ENCODE measurements around the gene KRTAP4-7. TPM values are rescaled to one million over a fixed set of nuclear protein-coding genes. Genes with fewer than 3 reads are reported as not detected.
"Not testable (repeated sequence)": the region's sequence is repeated elsewhere in the genome, so short reads cannot be mapped to it uniquely, and the experiment has no call there.

The KRTAP4-7 gene
- total RNA-seq, 2 donors from 2014 or later, result not detected

DNA sequence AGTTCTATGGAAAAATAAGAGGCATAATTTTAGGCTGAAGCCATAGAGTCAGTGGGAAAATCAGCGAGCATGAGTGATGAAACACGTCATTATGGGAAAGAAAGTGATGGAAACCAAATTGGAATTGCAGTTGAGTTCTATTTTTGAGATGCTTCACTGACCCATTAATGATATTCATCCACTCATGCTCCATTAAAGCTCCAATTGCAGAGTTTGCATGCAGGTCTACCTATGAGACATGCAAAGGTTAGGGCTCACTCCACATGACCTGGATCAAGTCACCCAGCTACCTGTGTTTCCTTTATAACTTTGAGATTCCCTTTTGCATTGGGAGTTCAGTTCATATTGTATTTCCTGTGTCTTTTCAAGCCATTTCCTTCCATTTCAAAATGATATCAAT lies 10.3 kb upstream of the KRTAP4-7 start:
- no peak for DNase-seq
- 89 to 95% methylated on average over 2 of the region's 2 CpGs for WGBS, 2 experiments (ENCODE audit: insufficient coverage in 1 of 2, insufficient read length in 1 of 2)

DNA sequence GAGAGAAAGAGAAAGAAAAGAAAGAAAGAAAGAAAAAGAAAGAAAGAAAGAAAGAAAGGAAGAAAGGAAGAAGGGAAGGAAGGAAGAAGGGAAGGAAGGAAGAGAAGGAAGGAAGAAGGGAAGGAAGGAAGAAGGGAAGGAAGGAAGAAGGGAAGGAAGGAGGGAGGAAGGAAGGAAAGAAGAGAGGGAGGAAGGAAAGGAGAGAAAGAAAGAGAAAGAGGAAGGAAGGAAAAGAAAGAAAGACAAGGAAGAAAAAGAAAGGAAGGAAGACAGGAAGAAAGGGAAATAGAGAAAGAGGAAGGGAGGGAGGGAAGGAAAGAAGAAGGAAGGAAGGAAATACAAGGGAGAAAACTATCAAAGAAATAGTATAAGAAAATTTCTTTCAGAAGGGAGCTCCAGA lies 7.2 kb upstream of the KRTAP4-7 start:
- H3K9me3 Mint-ChIP-seq, result no peaks in the 10 kb centered on the region
- Histone ChIP-seq H3K27ac (ENCODE audit: low read depth, low read length) (no peak overlapping the region), H3K4me1 (ENCODE audit: control insufficient read depth, insufficient read depth, low read length) (no peaks in the 10 kb centered on the region), H3K9ac (ENCODE audit: extremely low read depth, low read length, poor library complexity, severe bottlenecking) (no peak overlapping the region), H3K9me3 (ENCODE audit: control insufficient read depth, low read length) (no peaks in the 10 kb centered on the region), H3K4me3 (ENCODE audit: low read length) (no peak overlapping the region), H3K36me3 (ENCODE audit: control insufficient read depth, insufficient read depth, low read length) (no peaks in the 10 kb centered on the region), H3K27me3 (ENCODE audit: control insufficient read depth, insufficient read depth, low read length, poor library complexity, severe bottlenecking) (no peaks in the 10 kb centered on the region)
- no peak for DNase-seq
- no peak overlapping the region for H3K4me3 Mint-ChIP-seq
- H3K27ac Mint-ChIP-seq, result no peak overlapping the region
- peaks cover 5% of the 10 kb centered on the region for H3K27me3 Mint-ChIP-seq (ENCODE audit: insufficient read depth)
- H3K36me3 Mint-ChIP-seq (ENCODE audit: low read depth), result no peaks in the 10 kb centered on the region
- H3K4me1 Mint-ChIP-seq, result no peaks in the 10 kb centered on the region
- TF ChIP-seq, protein P1, sequence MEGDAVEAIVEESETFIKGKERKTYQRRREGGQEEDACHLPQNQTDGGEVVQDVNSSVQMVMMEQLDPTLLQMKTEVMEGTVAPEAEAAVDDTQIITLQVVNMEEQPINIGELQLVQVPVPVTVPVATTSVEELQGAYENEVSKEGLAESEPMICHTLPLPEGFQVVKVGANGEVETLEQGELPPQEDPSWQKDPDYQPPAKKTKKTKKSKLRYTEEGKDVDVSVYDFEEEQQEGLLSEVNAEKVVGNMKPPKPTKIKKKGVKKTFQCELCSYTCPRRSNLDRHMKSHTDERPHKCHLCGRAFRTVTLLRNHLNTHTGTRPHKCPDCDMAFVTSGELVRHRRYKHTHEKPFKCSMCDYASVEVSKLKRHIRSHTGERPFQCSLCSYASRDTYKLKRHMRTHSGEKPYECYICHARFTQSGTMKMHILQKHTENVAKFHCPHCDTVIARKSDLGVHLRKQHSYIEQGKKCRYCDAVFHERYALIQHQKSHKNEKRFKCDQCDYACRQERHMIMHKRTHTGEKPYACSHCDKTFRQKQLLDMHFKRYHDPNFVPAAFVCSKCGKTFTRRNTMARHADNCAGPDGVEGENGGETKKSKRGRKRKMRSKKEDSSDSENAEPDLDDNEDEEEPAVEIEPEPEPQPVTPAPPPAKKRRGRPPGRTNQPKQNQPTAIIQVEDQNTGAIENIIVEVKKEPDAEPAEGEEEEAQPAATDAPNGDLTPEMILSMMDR (conservative IDR thresholded peaks at IDR 0.05), result no peak

More for the DNA sequence above, 10.3 kb upstream of the KRTAP4-7 start:
- Histone ChIP-seq H3K27ac (ENCODE audit: low read depth, low read length) (no peak overlapping the region), H3K9ac (ENCODE audit: extremely low read depth, low read length, poor library complexity, severe bottlenecking) (no peak overlapping the region), H3K27me3 (ENCODE audit: control insufficient read depth, insufficient read depth, low read length, poor library complexity, severe bottlenecking) (no peaks in the 10 kb centered on the region), H3K4me1 (ENCODE audit: control insufficient read depth, insufficient read depth, low read length) (no peaks in the 10 kb centered on the region), H3K9me3 (ENCODE audit: control insufficient read depth, low read length) (no peaks in the 10 kb centered on the region), H3K4me3 (ENCODE audit: low read length) (no peak overlapping the region), H3K36me3 (ENCODE audit: control insufficient read depth, insufficient read depth, low read length) (no peaks in the 10 kb centered on the region)
- Mint-ChIP-seq H3K4me1 (no peaks in the 10 kb centered on the region), H3K9me3 (no peaks in the 10 kb centered on the region), H3K4me3 (no peak overlapping the region), H3K27ac (no peak overlapping the region), H3K27me3 (ENCODE audit: insufficient read depth) (peaks cover 5% of the 10 kb centered on the region), H3K36me3 (ENCODE audit: low read depth) (no peaks in the 10 kb centered on the region)
- TF ChIP-seq, protein P1 (conservative IDR thresholded peaks at IDR 0.05), result no peak

DNA sequence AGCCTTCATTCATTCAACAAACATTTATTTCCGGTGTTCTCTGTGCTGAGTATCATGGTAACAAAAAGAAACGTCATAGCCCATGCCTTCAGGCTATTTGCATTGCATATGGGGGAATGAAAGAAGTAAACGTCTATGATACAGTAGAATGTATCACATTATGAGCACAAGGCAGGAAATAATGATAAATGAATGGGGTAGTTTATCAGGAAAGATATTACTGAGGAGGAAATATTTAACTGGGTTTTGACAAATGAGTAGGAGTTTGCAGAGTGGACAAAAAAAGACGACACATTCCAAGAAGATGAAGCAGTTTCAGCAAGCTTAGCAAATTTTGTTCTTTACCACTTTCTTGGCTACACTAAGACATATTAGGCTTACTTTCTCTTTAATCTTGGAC lies 1.3 kb upstream of the KRTAP4-7 start:
- no peak overlapping the region for H3K4me3 ChIP-seq (ENCODE audit: low read length)
- Mint-ChIP-seq H3K9me3 (peaks cover 2% of the 10 kb centered on the region), H3K27me3 (ENCODE audit: insufficient read depth) (peaks cover 2% of the 10 kb centered on the region), H3K4me1 (no peaks in the 10 kb centered on the region), H3K4me3 (no peak overlapping the region), H3K36me3 (ENCODE audit: low read depth) (no peaks in the 10 kb centered on the region), H3K27ac (no peak overlapping the region)
- no peaks in the 10 kb centered on the region for H3K36me3 ChIP-seq (ENCODE audit: control insufficient read depth, insufficient read depth, low read length)
- 78 to 87% methylated on average over 2 to 4 of the region's 4 CpGs for WGBS, 2 experiments (ENCODE audit: insufficient coverage in 1 of 2, insufficient read length in 1 of 2)
- H3K4me1 ChIP-seq (ENCODE audit: control insufficient read depth, insufficient read depth, low read length), result no peaks in the 10 kb centered on the region
- no peak overlapping the region for H3K9ac ChIP-seq (ENCODE audit: extremely low read depth, low read length, poor library complexity, severe bottlenecking)
- no peaks in the 10 kb centered on the region for H3K27me3 ChIP-seq (ENCODE audit: control insufficient read depth, insufficient read depth, low read length, poor library complexity, severe bottlenecking)
- TF ChIP-seq, protein P1 (conservative IDR thresholded peaks at IDR 0.05), result no peak
- H3K9me3 ChIP-seq (ENCODE audit: control insufficient read depth, low read length), result no peaks in the 10 kb centered on the region
- DNase-seq, result no peak
- no peak overlapping the region for H3K27ac ChIP-seq (ENCODE audit: low read depth, low read length)

DNA sequence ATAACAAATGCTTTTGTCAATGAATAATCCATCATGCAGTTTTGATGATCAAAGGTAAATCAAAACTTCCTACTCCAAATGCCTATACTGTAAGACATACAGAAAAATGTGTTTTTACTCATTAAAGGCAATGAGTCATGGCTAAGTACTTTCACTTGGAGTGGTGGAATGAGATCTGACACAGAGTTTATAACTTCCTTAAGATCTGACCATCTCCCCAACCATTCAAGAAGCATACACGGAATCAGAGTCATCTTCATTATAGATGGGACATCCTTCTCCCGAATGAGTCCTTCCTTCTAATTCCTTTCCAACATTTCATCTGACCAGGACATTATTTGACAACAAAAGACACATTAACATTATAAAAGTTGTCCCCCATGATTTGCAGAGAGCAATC lies 523 bp upstream of the KRTAP4-7 start:
- not testable (repeated sequence) for H3K9me3 ChIP-seq (ENCODE audit: control insufficient read depth, low read length); H3K4me3 Mint-ChIP-seq; H3K27ac ChIP-seq (ENCODE audit: low read depth, low read length); H3K9ac ChIP-seq (ENCODE audit: extremely low read depth, low read length, poor library complexity, severe bottlenecking); H3K9me3 Mint-ChIP-seq; H3K4me1 Mint-ChIP-seq; H3K4me1 ChIP-seq (ENCODE audit: control insufficient read depth, insufficient read depth, low read length); DNase-seq; H3K4me3 ChIP-seq (ENCODE audit: low read length); H3K36me3 Mint-ChIP-seq (ENCODE audit: low read depth); H3K27me3 Mint-ChIP-seq (ENCODE audit: insufficient read depth); H3K27me3 ChIP-seq (ENCODE audit: control insufficient read depth, insufficient read depth, low read length, poor library complexity, severe bottlenecking); H3K36me3 ChIP-seq (ENCODE audit: control insufficient read depth, insufficient read depth, low read length); H3K27ac Mint-ChIP-seq
- WGBS, 2 experiments (ENCODE audit: insufficient coverage in 1 of 2, insufficient read length in 1 of 2), result 40 to 67% methylated on average over 1 of the region's 2 CpGs

DNA sequence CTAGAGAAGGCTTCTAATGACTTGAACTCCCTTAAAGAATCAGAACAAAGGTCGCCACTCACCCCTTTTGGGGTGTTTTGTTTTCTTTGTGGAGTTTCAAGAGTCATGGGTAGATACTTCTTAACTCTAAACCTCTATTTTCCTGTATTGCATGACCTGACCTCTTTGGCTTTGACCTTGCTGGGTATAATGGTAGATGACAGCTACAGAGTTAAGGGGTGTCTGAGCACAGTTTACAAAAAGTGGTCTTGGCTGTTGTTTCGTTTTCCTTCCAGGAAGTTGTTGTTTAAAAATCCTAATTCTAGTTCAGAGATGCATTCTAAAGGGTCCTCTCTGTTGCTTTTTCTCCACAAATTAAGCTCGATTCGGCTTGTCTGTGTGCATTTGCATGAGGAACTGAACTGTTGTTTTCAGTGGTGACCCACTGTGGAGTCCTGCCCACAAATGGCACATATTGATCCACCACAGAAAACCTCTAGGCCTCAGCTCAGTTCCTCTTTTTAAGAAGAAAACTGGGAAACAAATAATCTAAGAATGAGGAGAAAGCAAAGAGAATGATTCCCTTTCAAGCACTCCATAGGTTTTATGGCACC lies 4.9 kb downstream of the KRTAP4-7 start:
- not testable (repeated sequence) for H3K4me3 Mint-ChIP-seq; H3K36me3 ChIP-seq (ENCODE audit: control insufficient read depth, insufficient read depth, low read length)

More for the DNA sequence above, 4.9 kb downstream of the KRTAP4-7 start:
- not testable (repeated sequence) for H3K4me3 ChIP-seq (ENCODE audit: low read length); H3K4me1 ChIP-seq (ENCODE audit: control insufficient read depth, insufficient read depth, low read length); H3K27me3 ChIP-seq (ENCODE audit: control insufficient read depth, insufficient read depth, low read length, poor library complexity, severe bottlenecking); H3K27me3 Mint-ChIP-seq (ENCODE audit: insufficient read depth); DNase-seq; H3K4me1 Mint-ChIP-seq; H3K27ac Mint-ChIP-seq; H3K9ac ChIP-seq (ENCODE audit: extremely low read depth, low read length, poor library complexity, severe bottlenecking); H3K27ac ChIP-seq (ENCODE audit: low read depth, low read length); H3K36me3 Mint-ChIP-seq (ENCODE audit: low read depth)
- 40 to 74% methylated on average over 1 to 3 of the region's 4 CpGs for WGBS, 2 experiments (ENCODE audit: insufficient coverage in 1 of 2, insufficient read length in 1 of 2)
- H3K9me3 Mint-ChIP-seq, result peaks cover 21% of the 10 kb centered on the region
- peaks cover 17% of the 10 kb centered on the region for H3K9me3 ChIP-seq (ENCODE audit: control insufficient read depth, low read length)

All from endodermal cell (in vitro differentiated cells).